A673 (cell line): Measurements from ENCODE around the gene ELOVL7. TPM values are rescaled to one million over a fixed set of nuclear protein-coding genes. Genes with fewer than 3 reads are reported as not detected.

Experiments
- BruUV-seq: library from RNA; stranded (reverse); fragments of 400-500 nt; replicated peaks from 2 replicates; lab custom pipeline; 2021; lab: Mats Ljungman, UMichigan
- CTCF ChIA-PET: fragments of 300-600 bp; sonication (Branson Sonifier 250); formaldehyde crosslinking; loops from one replicate; lab custom pipeline; 2022; ENCODE audit warnings: antibody characterized with exemption; lab: Charles Lee
- POLR2A ChIA-PET: fragments of 300-600 bp; sonication (Branson Sonifier 250); formaldehyde crosslinking; loops from one replicate; lab custom pipeline; 2022; ENCODE audit warnings: antibody characterized with exemption; ENCODE audit not compliant: low non-redundant PET; lab: Charles Lee
- DNase-seq: peaks from one replicate; pipeline ENCODE4 v3.0.0-alpha.2; 2015; ENCODE audit warnings: low spot score
- H3K27ac ChIP-seq: fragments of 200-600 bp; sonication (generic); 2 replicates; pipeline ENCODE4 v1.5.1; 2016; ENCODE audit warnings: mixed run types, low read depth, mild to moderate bottlenecking, mixed read lengths, antibody characterized with exemption, low read length; ENCODE audit not compliant: poor library complexity, severe bottlenecking
- H3K27me3 ChIP-seq: fragments of 200-600 bp; sonication (generic); replicated peaks from 2 replicates; pipeline ENCODE4 v1.6.1; 2017; ENCODE audit warnings: mixed run types, low read depth, mild to moderate bottlenecking, mixed read lengths, antibody characterized with exemption, low read length; ENCODE audit not compliant: insufficient read depth, poor library complexity
- H3K36me3 ChIP-seq: fragments of 200-600 bp; sonication (generic); 2 replicates; pipeline ENCODE4 v1.6.1; 2016; ENCODE audit warnings: mixed run types, mild to moderate bottlenecking, mixed read lengths, antibody characterized with exemption, low read length; ENCODE audit not compliant: insufficient read depth, poor library complexity, severe bottlenecking
- H3K4me1 ChIP-seq: fragments of 200-600 bp; sonication (generic); 2 replicates; pipeline ENCODE4 v1.6.1; 2017; ENCODE audit warnings: mixed run types, mild to moderate bottlenecking, mixed read lengths, antibody characterized with exemption, low read length; ENCODE audit not compliant: insufficient read depth, poor library complexity, severe bottlenecking
- H3K4me3 ChIP-seq: fragments of 200-600 bp; sonication (generic); 2 replicates; pipeline ENCODE4 v1.5.1; 2016; ENCODE audit warnings: low read depth, mixed run types, mild to moderate bottlenecking, mixed read lengths, low read length; ENCODE audit not compliant: poor library complexity, severe bottlenecking
- H3K9me3 ChIP-seq: fragments of 200-600 bp; sonication (generic); 2 replicates; pipeline ENCODE4 v1.6.1; 2016; ENCODE audit warnings: mixed run types, low read depth, mild to moderate bottlenecking, mixed read lengths, antibody characterized with exemption, low read length; ENCODE audit not compliant: poor library complexity, severe bottlenecking
- CTCF ChIP-seq: fragments of 300-800, 200-600 bp; sonication (generic); conservative IDR thresholded peaks from 2 replicates; pipeline ENCODE4 v1.5.1; 2017; ENCODE audit warnings: low read depth, mild to moderate bottlenecking, antibody characterized with exemption, low read length, moderate library complexity, mixed read lengths
- EZH2 ChIP-seq: fragments of 200-600 bp; sonication (generic); IDR thresholded peaks from 2 replicates; pipeline ENCODE4 v1.6.1; 2017; ENCODE audit warnings: borderline replicate concordance, low read depth, mild to moderate bottlenecking, mixed read lengths, antibody characterized with exemption, low read length; ENCODE audit not compliant: poor library complexity, severe bottlenecking
- intact Hi-C: fragments of 100-400 bp; cut with micrococcal nuclease; formaldehyde crosslinking; loops from one replicate; pipeline ENCODE4 v1.10.0; 2022; ENCODE audit not compliant: unreplicated experiment
- total RNA-seq: library from RNA; stranded (reverse); gene quantifications from 2 replicates; pipeline ENCODE4 v1.2.3, GENCODE V29; 2021

Gene ELOVL7
- total RNA-seq, 1 experiment from 2014 or later = not detected

DNA sequence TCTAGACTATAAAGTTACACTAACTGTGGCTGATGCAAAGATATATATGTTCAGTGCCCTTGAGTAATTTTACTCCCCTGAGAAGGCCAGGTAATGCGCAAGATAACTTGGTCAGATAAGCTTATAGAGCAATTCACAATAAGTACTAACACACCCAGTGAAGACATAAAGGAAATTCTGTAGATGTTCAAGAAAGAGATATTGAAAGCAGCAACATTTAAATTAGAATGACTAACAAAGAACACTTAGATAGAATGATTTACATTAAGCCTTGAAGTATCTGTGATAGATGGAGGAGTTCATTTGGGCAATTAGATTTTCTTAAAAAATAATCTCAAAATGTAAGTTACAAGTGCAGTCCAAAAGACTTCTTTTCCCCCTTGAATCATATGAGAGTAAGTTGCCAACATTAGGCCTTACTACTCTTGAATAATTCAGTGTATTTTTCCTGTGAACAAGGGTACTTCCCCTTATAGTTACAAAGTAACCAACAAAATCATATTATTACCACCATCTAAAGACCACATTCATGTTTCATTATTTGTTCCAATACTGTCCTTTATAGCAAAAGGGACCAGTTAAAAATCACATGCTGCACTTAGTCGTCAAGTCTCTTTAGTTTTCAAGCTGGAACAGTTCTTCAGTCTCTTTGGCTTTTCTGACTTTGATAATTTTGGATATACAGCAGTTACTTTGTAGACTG is 44.4 kb upstream of the ELOVL7 start:
- ChIA-PET POLR2A (no interaction called here), CTCF (no interaction called here)
- no peak for DNase-seq
- TF ChIP-seq EZH2 (no peak), CTCF (no peak)
- Histone ChIP-seq H3K36me3 (no peaks in the 10 kb centered on the region), H3K27me3 (no peaks in the 10 kb centered on the region), H3K4me3 (no peak overlapping the region), H3K4me1 (no peaks in the 10 kb centered on the region), H3K27ac (no peak overlapping the region), H3K9me3 (no peaks in the 10 kb centered on the region)
- intact Hi-C loops = no loop called here
- no TSS peak for BruUV-seq

GRCh38 chr5:60887746-60888145 is 43.7 kb upstream of the ELOVL7 start:
- POLR2A ChIA-PET = no interaction called here
- intact Hi-C loops = no loop called here
- no peak for TF ChIP-seq CTCF
- no peak for TF ChIP-seq EZH2
- CTCF ChIA-PET = no interaction called here
- Histone ChIP-seq H3K27ac (no peak overlapping the region), H3K27me3 (no peaks in the 10 kb centered on the region), H3K4me1 (no peaks in the 10 kb centered on the region), H3K9me3 (no peaks in the 10 kb centered on the region), H3K4me3 (no peak overlapping the region), H3K36me3 (no peaks in the 10 kb centered on the region)
- no peak for DNase-seq
- BruUV-seq = no TSS peak

GRCh38 chr5:60887096-60887495 is 43.0 kb upstream of the ELOVL7 start:
- intact Hi-C loops = no loop called here
- Histone ChIP-seq H3K27me3 (no peaks in the 10 kb centered on the region), H3K27ac (no peak overlapping the region), H3K4me1 (no peaks in the 10 kb centered on the region), H3K9me3 (no peaks in the 10 kb centered on the region), H3K36me3 (no peaks in the 10 kb centered on the region), H3K4me3 (no peak overlapping the region)
- CTCF ChIA-PET = no interaction called here
- TF ChIP-seq EZH2 (no peak), CTCF (no peak)
- BruUV-seq = no TSS peak
- POLR2A ChIA-PET = no interaction called here
- DNase-seq = no peak
